Upper lobe of right lung (tissue), 1 donor: ENCODE measurements around the gene GPR61. TPM values are rescaled to one million over a fixed set of nuclear protein-coding genes. Genes with fewer than 3 reads are reported as not detected.

Source experiments
- ATAC-seq: fragments of 200-7000 bp; cut with Tn5 transposase; one replicate; pipeline ENCODE4 v1.9.1; 2020; ENCODE audit warnings: mild to moderate bottlenecking, moderate library complexity
- DNase-seq: peaks from one replicate; pipeline ENCODE4 v3.0.0-alpha.2; 2020
- H3K27ac ChIP-seq: fragments of 200-600 bp; one replicate; pipeline ENCODE4 v1.8.0; 2022
- H3K27me3 ChIP-seq: fragments of 200-600 bp; one replicate; pipeline ENCODE4 v1.8.0; 2022; ENCODE audit warnings: mild to moderate bottlenecking
- H3K36me3 ChIP-seq: fragments of 200-600 bp; one replicate; pipeline ENCODE4 v1.8.0; 2022
- H3K4me1 ChIP-seq: fragments of 200-600 bp; one replicate; pipeline ENCODE4 v1.8.0; 2022
- H3K4me3 ChIP-seq: fragments of 200-600 bp; one replicate; pipeline ENCODE4 v1.8.0; 2022; ENCODE audit warnings: mild to moderate bottlenecking
- H3K9me3 ChIP-seq: fragments of 200-600 bp; one replicate; pipeline ENCODE4 v1.8.0; 2022
- CTCF ChIP-seq: fragments of 200-600 bp; IDR thresholded peaks from one replicate; pipeline ENCODE4 v1.8.0; 2022; ENCODE audit warnings: antibody characterized with exemption
- intact Hi-C: fragments of 100-400 bp; cut with DNase I; formaldehyde crosslinking; loops from one replicate; pipeline ENCODE4 v1.11.0; 2022
- total RNA-seq: library from RNA; stranded (reverse); fragmentation: NEBNext Ultra II Directional; extraction: Animal tissue kit (Norgen Biotek cat#: 25700); gene quantifications from one replicate; pipeline ENCODE4 v1.2.1, GENCODE V29; 2021
- donor health status: DM: no; HTN: yes; CAD: no; lungs with severe emphysema.

Gene GPR61
- total RNA-seq, 1 donor from 2014 or later = not detected

DNA sequence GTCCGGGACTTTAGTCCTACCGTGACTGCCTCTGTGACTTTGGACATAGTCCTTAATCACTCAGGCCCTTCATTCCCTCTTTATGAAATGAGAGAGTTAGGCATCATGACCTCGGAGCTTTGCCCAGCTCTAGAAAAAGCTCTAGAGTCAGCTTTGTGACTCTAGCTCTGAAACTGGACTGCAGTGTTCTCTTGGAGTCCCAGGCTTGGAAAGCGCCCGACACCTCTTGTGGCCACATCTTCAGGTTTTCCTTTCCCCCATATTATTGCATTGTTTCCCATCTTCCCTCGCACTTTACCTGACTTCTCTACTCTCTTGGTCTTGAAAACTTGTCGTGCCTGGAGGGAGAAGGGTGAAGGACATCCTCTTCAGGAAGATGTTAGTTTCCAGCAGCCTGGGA, 17.6 kb upstream of the GPR61 start:
- H3K36me3 ChIP-seq = no peaks in the 10 kb centered on the region
- intact Hi-C loops = no loop called here

DNA sequence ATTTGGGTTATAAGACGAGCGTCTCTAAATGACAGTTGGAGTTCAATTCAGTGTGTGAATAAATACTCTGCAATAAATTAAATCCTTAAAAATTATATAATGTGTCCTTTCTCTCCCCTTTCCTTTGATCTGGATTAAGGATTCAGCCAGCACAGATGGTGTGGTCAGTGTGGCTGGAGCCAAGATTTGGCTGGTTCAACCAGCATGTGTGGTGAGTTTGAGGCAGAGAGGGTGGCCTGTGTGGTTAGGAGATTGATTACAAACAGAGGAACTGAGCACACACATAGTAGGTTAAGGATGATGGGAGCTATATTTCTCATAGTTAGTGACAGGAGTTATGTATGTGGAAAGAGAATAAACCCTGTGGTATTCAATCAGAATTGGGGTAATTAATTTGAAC, 16.0 kb upstream of the GPR61 start:
- no peaks in the 10 kb centered on the region for H3K36me3 ChIP-seq
- intact Hi-C loops = no loop called here
- H3K9me3 ChIP-seq = no peaks in the 10 kb centered on the region
- no peaks in the 10 kb centered on the region for H3K27me3 ChIP-seq
- H3K4me1 ChIP-seq = no peaks in the 10 kb centered on the region
- TF ChIP-seq CTCF = no peak
- no peak for ATAC-seq
- no peak overlapping the region for H3K27ac ChIP-seq
- DNase-seq = no peak
- no peak overlapping the region for H3K4me3 ChIP-seq

More for the DNA sequence above, 17.6 kb upstream of the GPR61 start:
- no peaks in the 10 kb centered on the region for H3K4me1 ChIP-seq
- TF ChIP-seq CTCF = no peak
- H3K27ac ChIP-seq = no peak overlapping the region
- H3K27me3 ChIP-seq = no peaks in the 10 kb centered on the region
- no peak overlapping the region for H3K4me3 ChIP-seq
- ATAC-seq = no peak
- H3K9me3 ChIP-seq = no peaks in the 10 kb centered on the region
- DNase-seq = no peak

- DNase-seq (no peak), ATAC-seq (no peak)
- H3K4me3 ChIP-seq = no peak overlapping the region
- no peaks in the 10 kb centered on the region for H3K9me3 ChIP-seq
- H3K27me3 ChIP-seq = no peaks in the 10 kb centered on the region
- no peak for TF ChIP-seq CTCF
- no peaks in the 10 kb centered on the region for H3K36me3 ChIP-seq
- H3K4me1 ChIP-seq = peaks cover 3% of the 10 kb centered on the region
- intact Hi-C loops = no loop called here
- no peak overlapping the region for H3K27ac ChIP-seq
Measured at GRCh38 chr1:109527098-109527811, 12.4 kb upstream of the GPR61 start.

GRCh38 chr1:109527846-109528695, 11.6 kb upstream of the GPR61 start:
- H3K9me3 ChIP-seq = no peaks in the 10 kb centered on the region
- no peaks in the 10 kb centered on the region for H3K36me3 ChIP-seq
- ATAC-seq = no peak
- DNase-seq = no peak
- TF ChIP-seq CTCF = no peak
- H3K27ac ChIP-seq = no peak overlapping the region
- no peaks in the 10 kb centered on the region for H3K27me3 ChIP-seq
- intact Hi-C loops = no loop called here
- H3K4me1 ChIP-seq = peaks cover 10% of the 10 kb centered on the region
- H3K4me3 ChIP-seq = no peak overlapping the region

GRCh38 chr1:109528712-109529111, 11.0 kb upstream of the GPR61 start:
- H3K27ac ChIP-seq = no peak overlapping the region
- H3K4me1 ChIP-seq = peaks cover 10% of the 10 kb centered on the region
- no peaks in the 10 kb centered on the region for H3K9me3 ChIP-seq
- DNase-seq (no peak), ATAC-seq (no peak)
- H3K27me3 ChIP-seq = no peaks in the 10 kb centered on the region
- H3K36me3 ChIP-seq = no peaks in the 10 kb centered on the region
- intact Hi-C loops = no loop called here
- H3K4me3 ChIP-seq = no peak overlapping the region
- no peak for TF ChIP-seq CTCF
